HEK293 (cell line): ENCODE results near the gene FHIT.

ENCODE experiments used
- CTCF ChIA-PET: fragments of 350-600 bp; formaldehyde crosslinking; extraction: SDS; loops from one replicate; lab custom pipeline; 2021; ENCODE audit warnings: antibody characterized with exemption; lab: Yijun Ruan, JAX
- POLR2A ChIA-PET: fragments of 300-600 bp; formaldehyde crosslinking; extraction: SDS; loops from one replicate; lab custom pipeline; 2020; ENCODE audit warnings: antibody characterized with exemption, inconsistent platforms; lab: Yijun Ruan, JAX
- H3K27ac ChIP-seq: fragments of 200-500 bp; sonication (Bioruptor generic); 2 replicates; pipeline ENCODE4 v1.5.1; 2014; ENCODE audit warnings: low read depth, low read length, control low read depth, inconsistent platforms; ENCODE audit errors: extremely low read depth
- H3K36me3 ChIP-seq, 2 experiments: fragments of 200-500 bp in 1 of 2; sonication (Bioruptor generic) in 1 of 2; 1 replicate in 1 of 2; 2 replicates in 1 of 2; pipeline ENCODE4 v1.5.1; 2014 to 2017; ENCODE audit warnings: inconsistent platforms in 2 of 2, low read length in 2 of 2; ENCODE audit not compliant: control insufficient read depth in 2 of 2, insufficient read depth in 1 of 2
- H3K4me1 ChIP-seq: fragments of 200-500 bp; sonication (Bioruptor generic); 2 replicates; pipeline ENCODE4 v1.5.1; 2014; ENCODE audit warnings: mild to moderate bottlenecking, low read length, inconsistent platforms; ENCODE audit not compliant: control insufficient read depth, insufficient read depth
- H3K4me3 ChIP-seq: 2 replicates; pipeline ENCODE4 v1.5.1; 2011; ENCODE audit warnings: low read depth, mild to moderate bottlenecking, control low read depth, low read length, moderate library complexity
- H3K9me3 ChIP-seq: fragments of 200-500 bp; sonication (Bioruptor generic); 2 replicates; pipeline ENCODE4 v1.5.1; 2014; ENCODE audit warnings: low read depth, low read length, inconsistent platforms; ENCODE audit not compliant: control insufficient read depth, insufficient read depth
- HOXD13 ChIP-seq: sonication (generic); formaldehyde crosslinking; IDR thresholded peaks from 2 replicates; pipeline ENCODE4 v1.8.0; 2022; ENCODE audit warnings: missing genetic modification reagents, borderline replicate concordance
- KLF16 ChIP-seq: fragments of 450-650 bp; formaldehyde crosslinking; IDR thresholded peaks from 2 replicates; pipeline ENCODE4 v1.5.1; 2017; ENCODE audit warnings: missing biosample characterization, missing genetic modification characterization
- KLF9 ChIP-seq: fragments of 450-650 bp; formaldehyde crosslinking; IDR thresholded peaks from 2 replicates; pipeline ENCODE4 v1.5.1; 2016; ENCODE audit warnings: missing biosample characterization, missing genetic modification characterization, low read depth
- MZF1 ChIP-seq: fragments of 450-650 bp; formaldehyde crosslinking; IDR thresholded peaks from 2 replicates; pipeline ENCODE4 v1.5.1; 2017; ENCODE audit warnings: missing biosample characterization, missing genetic modification characterization, borderline replicate concordance
- OVOL3 ChIP-seq: fragments of 450-650 bp; formaldehyde crosslinking; IDR thresholded peaks from 2 replicates; pipeline ENCODE4 v1.5.1; 2016; ENCODE audit warnings: missing biosample characterization, missing genetic modification characterization
- PATZ1 ChIP-seq: fragments of 450-650 bp; formaldehyde crosslinking; IDR thresholded peaks from 2 replicates; pipeline ENCODE4 v1.5.1; 2016; ENCODE audit warnings: missing biosample characterization, missing genetic modification characterization
- PRDM4 ChIP-seq: fragments of 450-650 bp; formaldehyde crosslinking; IDR thresholded peaks from 2 replicates; pipeline ENCODE4 v1.5.1; 2017; ENCODE audit warnings: missing biosample characterization, missing genetic modification characterization
- TRIM28 ChIP-seq: IDR thresholded peaks from 2 replicates; pipeline ENCODE4 v1.6.1; 2011; ENCODE audit warnings: low read length, control low read depth, borderline replicate concordance
- WT1 ChIP-seq: fragments of 450-650 bp; formaldehyde crosslinking; IDR thresholded peaks from 2 replicates; pipeline ENCODE4 v1.5.1; 2016; ENCODE audit warnings: missing biosample characterization, missing genetic modification characterization
- ZBTB20 ChIP-seq: fragments of 450-650 bp; formaldehyde crosslinking; IDR thresholded peaks from 2 replicates; pipeline ENCODE4 v1.5.1; 2016; ENCODE audit warnings: missing biosample characterization, missing genetic modification characterization
- ZNF16 ChIP-seq: fragments of 450-650 bp; formaldehyde crosslinking; IDR thresholded peaks from 2 replicates; pipeline ENCODE4 v1.5.1; 2016; ENCODE audit warnings: low read depth, missing biosample characterization, missing genetic modification characterization
- ZNF221 ChIP-seq: fragments of 450-650 bp; formaldehyde crosslinking; IDR thresholded peaks from 2 replicates; pipeline ENCODE4 v1.5.1; 2017; ENCODE audit warnings: missing biosample characterization, missing genetic modification characterization, borderline replicate concordance
- ZNF394 ChIP-seq: fragments of 450-650 bp; formaldehyde crosslinking; IDR thresholded peaks from 2 replicates; pipeline ENCODE4 v1.5.1; 2016; ENCODE audit warnings: missing biosample characterization, missing genetic modification characterization, mild to moderate bottlenecking, moderate library complexity, borderline replicate concordance
- ZNF423 ChIP-seq: fragments of 450-650 bp; formaldehyde crosslinking; IDR thresholded peaks from 2 replicates; pipeline ENCODE4 v1.5.1; 2016; ENCODE audit warnings: missing biosample characterization, missing genetic modification characterization
- ZNF426 ChIP-seq: fragments of 450-650 bp; formaldehyde crosslinking; IDR thresholded peaks from 2 replicates; pipeline ENCODE4 v1.5.1; 2017; ENCODE audit warnings: missing biosample characterization, missing genetic modification characterization, mild to moderate bottlenecking, inconsistent platforms, moderate library complexity
- ZNF48 ChIP-seq: fragments of 450-650 bp; formaldehyde crosslinking; IDR thresholded peaks from 2 replicates; pipeline ENCODE4 v1.5.1; 2016; ENCODE audit warnings: missing biosample characterization, missing genetic modification characterization
- ZNF514 ChIP-seq: fragments of 450-650 bp; formaldehyde crosslinking; IDR thresholded peaks from 2 replicates; pipeline ENCODE4 v1.5.1; 2016; ENCODE audit warnings: missing biosample characterization, missing genetic modification characterization
- ZNF521 ChIP-seq: fragments of 450-650 bp; formaldehyde crosslinking; IDR thresholded peaks from 2 replicates; pipeline ENCODE4 v1.5.1; 2017; ENCODE audit warnings: missing biosample characterization, mild to moderate bottlenecking, missing genetic modification characterization
- ZNF548 ChIP-seq: fragments of 450-650 bp; formaldehyde crosslinking; IDR thresholded peaks from 2 replicates; pipeline ENCODE4 v1.5.1; 2016; ENCODE audit warnings: missing biosample characterization, missing genetic modification characterization
- ZNF626 ChIP-seq: fragments of 450-650 bp; sonication (Bioruptor Pico); formaldehyde crosslinking; IDR thresholded peaks from 2 replicates; pipeline ENCODE4 v1.5.1; 2018; ENCODE audit warnings: missing biosample characterization, missing genetic modification characterization, inconsistent platforms
- ZSCAN23 ChIP-seq: fragments of 450-650 bp; formaldehyde crosslinking; IDR thresholded peaks from 2 replicates; pipeline ENCODE4 v1.5.1; 2016; ENCODE audit warnings: missing biosample characterization, missing genetic modification characterization
- ZSCAN5A ChIP-seq: fragments of 450-650 bp; formaldehyde crosslinking; IDR thresholded peaks from 2 replicates; pipeline ENCODE4 v1.5.1; 2016; ENCODE audit warnings: missing biosample characterization, missing genetic modification characterization
- TF ChIP-seq, protein P1 (sequence below): fragments of 450-650 bp; formaldehyde crosslinking; IDR thresholded peaks from 2 replicates; pipeline ENCODE4 v1.5.1; 2016; ENCODE audit warnings: missing biosample characterization, missing genetic modification characterization, low read depth
- TF ChIP-seq, protein P2 (sequence below): fragments of 450-650 bp; formaldehyde crosslinking; IDR thresholded peaks from 2 replicates; pipeline ENCODE4 v1.5.1; 2016; ENCODE audit warnings: missing biosample characterization, missing genetic modification characterization
- TF ChIP-seq, protein P3 (sequence below): fragments of 450-650 bp; formaldehyde crosslinking; IDR thresholded peaks from 2 replicates; pipeline ENCODE4 v1.5.1; 2017; ENCODE audit warnings: missing biosample characterization, missing genetic modification characterization

The FHIT gene

DNA sequence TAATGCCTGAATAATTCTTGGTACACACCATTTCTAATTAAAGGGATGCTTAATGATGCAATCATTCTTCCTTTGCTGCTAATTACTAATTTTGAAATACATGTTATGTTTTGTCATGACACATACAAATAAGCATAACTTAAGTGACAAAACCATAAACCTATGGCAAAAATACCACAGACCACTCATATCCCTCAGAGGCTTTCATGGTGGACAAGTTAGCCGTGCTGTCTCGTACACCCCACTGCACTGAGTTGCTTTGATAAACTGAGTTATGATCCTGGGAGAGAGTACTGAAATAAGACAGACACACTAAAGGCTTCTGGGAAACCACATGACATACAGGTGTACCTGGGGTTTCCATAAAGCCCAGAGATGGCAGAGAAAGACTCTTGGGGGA lies 913.8 kb downstream of the FHIT start:
- no peak overlapping the region for H3K4me3 ChIP-seq
- CTCF ChIA-PET: no interaction called here
- no peaks in the 10 kb centered on the region for H3K4me1 ChIP-seq
- no peak overlapping the region for H3K27ac ChIP-seq
- H3K9me3 ChIP-seq: no peaks in the 10 kb centered on the region
- POLR2A ChIA-PET: no interaction called here
- TF ChIP-seq ZSCAN5A (tag by site-specific recombination): no peak
- no peak for TF ChIP-seq ZNF48
- TF ChIP-seq ZNF626 (tag by site-specific recombination): no peak
- no peak for TF ChIP-seq ZNF394 (tag by site-specific recombination)
- no peak for TF ChIP-seq ZNF423 (tag by site-specific recombination)
- TF ChIP-seq ZBTB20 (tag by site-specific recombination): no peak
- no peak for TF ChIP-seq ZNF514 (tag by site-specific recombination)
- TF ChIP-seq, protein P1, sequence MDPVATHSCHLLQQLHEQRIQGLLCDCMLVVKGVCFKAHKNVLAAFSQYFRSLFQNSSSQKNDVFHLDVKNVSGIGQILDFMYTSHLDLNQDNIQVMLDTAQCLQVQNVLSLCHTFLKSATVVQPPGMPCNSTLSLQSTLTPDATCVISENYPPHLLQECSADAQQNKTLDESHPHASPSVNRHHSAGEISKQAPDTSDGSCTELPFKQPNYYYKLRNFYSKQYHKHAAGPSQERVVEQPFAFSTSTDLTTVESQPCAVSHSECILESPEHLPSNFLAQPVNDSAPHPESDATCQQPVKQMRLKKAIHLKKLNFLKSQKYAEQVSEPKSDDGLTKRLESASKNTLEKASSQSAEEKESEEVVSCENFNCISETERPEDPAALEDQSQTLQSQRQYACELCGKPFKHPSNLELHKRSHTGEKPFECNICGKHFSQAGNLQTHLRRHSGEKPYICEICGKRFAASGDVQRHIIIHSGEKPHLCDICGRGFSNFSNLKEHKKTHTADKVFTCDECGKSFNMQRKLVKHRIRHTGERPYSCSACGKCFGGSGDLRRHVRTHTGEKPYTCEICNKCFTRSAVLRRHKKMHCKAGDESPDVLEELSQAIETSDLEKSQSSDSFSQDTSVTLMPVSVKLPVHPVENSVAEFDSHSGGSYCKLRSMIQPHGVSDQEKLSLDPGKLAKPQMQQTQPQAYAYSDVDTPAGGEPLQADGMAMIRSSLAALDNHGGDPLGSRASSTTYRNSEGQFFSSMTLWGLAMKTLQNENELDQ (tag by site-specific recombination): no peak
- no peak for TF ChIP-seq KLF9
- no peak for TF ChIP-seq ZNF16
- TF ChIP-seq ZSCAN23 (tag by site-specific recombination): no peak
- no peak for TF ChIP-seq PATZ1
- H3K36me3 ChIP-seq: no peaks in the 10 kb centered on the region

- Histone ChIP-seq H3K27ac (no peak overlapping the region), H3K4me3 (no peak overlapping the region), H3K9me3 (no peaks in the 10 kb centered on the region), H3K36me3 (no peaks in the 10 kb centered on the region), H3K4me1 (no peaks in the 10 kb centered on the region)
- ChIA-PET POLR2A (no interaction called here), CTCF (no interaction called here)
- no peak for TF ChIP-seq HOXD13 (CRISPR knock-in tag)
- TF ChIP-seq, protein P2, sequence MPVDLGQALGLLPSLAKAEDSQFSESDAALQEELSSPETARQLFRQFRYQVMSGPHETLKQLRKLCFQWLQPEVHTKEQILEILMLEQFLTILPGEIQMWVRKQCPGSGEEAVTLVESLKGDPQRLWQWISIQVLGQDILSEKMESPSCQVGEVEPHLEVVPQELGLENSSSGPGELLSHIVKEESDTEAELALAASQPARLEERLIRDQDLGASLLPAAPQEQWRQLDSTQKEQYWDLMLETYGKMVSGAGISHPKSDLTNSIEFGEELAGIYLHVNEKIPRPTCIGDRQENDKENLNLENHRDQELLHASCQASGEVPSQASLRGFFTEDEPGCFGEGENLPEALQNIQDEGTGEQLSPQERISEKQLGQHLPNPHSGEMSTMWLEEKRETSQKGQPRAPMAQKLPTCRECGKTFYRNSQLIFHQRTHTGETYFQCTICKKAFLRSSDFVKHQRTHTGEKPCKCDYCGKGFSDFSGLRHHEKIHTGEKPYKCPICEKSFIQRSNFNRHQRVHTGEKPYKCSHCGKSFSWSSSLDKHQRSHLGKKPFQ (tag by site-specific recombination): no peak
- no peak for TF ChIP-seq MZF1 (tag by site-specific recombination)
- TF ChIP-seq WT1: no peak
- no peak for TF ChIP-seq ZNF521 (tag by site-specific recombination)
- TF ChIP-seq KLF16 (tag by site-specific recombination): no peak
- TF ChIP-seq TRIM28: no peak
- TF ChIP-seq ZNF548 (tag by site-specific recombination): no peak
- TF ChIP-seq OVOL3 (tag by site-specific recombination): no peak
- no peak for TF ChIP-seq ZNF221 (tag by site-specific recombination)
- TF ChIP-seq ZNF426 (tag by site-specific recombination): no peak
- TF ChIP-seq PRDM4 (tag by site-specific recombination): no peak
- TF ChIP-seq, protein P3, sequence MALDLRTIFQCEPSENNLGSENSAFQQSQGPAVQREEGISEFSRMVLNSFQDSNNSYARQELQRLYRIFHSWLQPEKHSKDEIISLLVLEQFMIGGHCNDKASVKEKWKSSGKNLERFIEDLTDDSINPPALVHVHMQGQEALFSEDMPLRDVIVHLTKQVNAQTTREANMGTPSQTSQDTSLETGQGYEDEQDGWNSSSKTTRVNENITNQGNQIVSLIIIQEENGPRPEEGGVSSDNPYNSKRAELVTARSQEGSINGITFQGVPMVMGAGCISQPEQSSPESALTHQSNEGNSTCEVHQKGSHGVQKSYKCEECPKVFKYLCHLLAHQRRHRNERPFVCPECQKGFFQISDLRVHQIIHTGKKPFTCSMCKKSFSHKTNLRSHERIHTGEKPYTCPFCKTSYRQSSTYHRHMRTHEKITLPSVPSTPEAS (tag by site-specific recombination): no peak
These were observed 915.2 kb downstream of the FHIT start for GRCh38 chr3:60336061-60336460.
